HEK293 (cell line): ENCODE results near the gene ACRBP.

Experiments used
- CTCF ChIA-PET: fragments of 350-600 bp; formaldehyde crosslinking; extraction: SDS; loops from one replicate; lab custom pipeline; 2021; ENCODE audit warnings: antibody characterized with exemption; lab: Yijun Ruan, JAX
- POLR2A ChIA-PET: fragments of 300-600 bp; formaldehyde crosslinking; extraction: SDS; loops from one replicate; lab custom pipeline; 2020; ENCODE audit warnings: antibody characterized with exemption, inconsistent platforms; lab: Yijun Ruan, JAX
- H3K27ac ChIP-seq: fragments of 200-500 bp; sonication (Bioruptor generic); 2 replicates; pipeline ENCODE4 v1.5.1; 2014; ENCODE audit warnings: low read depth, low read length, control low read depth, inconsistent platforms; ENCODE audit errors: extremely low read depth
- H3K36me3 ChIP-seq, 2 experiments: fragments of 200-500 bp in 1 of 2; sonication (Bioruptor generic) in 1 of 2; 1 replicate in 1 of 2; 2 replicates in 1 of 2; pipeline ENCODE4 v1.5.1; 2014 to 2017; ENCODE audit warnings: inconsistent platforms in 2 of 2, low read length in 2 of 2; ENCODE audit not compliant: control insufficient read depth in 2 of 2, insufficient read depth in 1 of 2
- H3K4me1 ChIP-seq: fragments of 200-500 bp; sonication (Bioruptor generic); 2 replicates; pipeline ENCODE4 v1.5.1; 2014; ENCODE audit warnings: mild to moderate bottlenecking, low read length, inconsistent platforms; ENCODE audit not compliant: control insufficient read depth, insufficient read depth
- H3K4me3 ChIP-seq: 2 replicates; pipeline ENCODE4 v1.5.1; 2011; ENCODE audit warnings: low read depth, mild to moderate bottlenecking, control low read depth, low read length, moderate library complexity
- H3K9me3 ChIP-seq: fragments of 200-500 bp; sonication (Bioruptor generic); 2 replicates; pipeline ENCODE4 v1.5.1; 2014; ENCODE audit warnings: low read depth, low read length, inconsistent platforms; ENCODE audit not compliant: control insufficient read depth, insufficient read depth
- AEBP2 ChIP-seq: fragments of 450-650 bp; formaldehyde crosslinking; IDR thresholded peaks from 2 replicates; pipeline ENCODE4 v1.5.1; 2016; ENCODE audit warnings: missing biosample characterization, missing genetic modification characterization, borderline replicate concordance
- BCL11A ChIP-seq: fragments of 450-650 bp; formaldehyde crosslinking; IDR thresholded peaks from 2 replicates; pipeline ENCODE4 v1.5.1; 2016; ENCODE audit warnings: low read depth, missing biosample characterization, missing genetic modification characterization
- GLIS2 ChIP-seq: fragments of 450-650 bp; formaldehyde crosslinking; IDR thresholded peaks from 2 replicates; pipeline ENCODE4 v1.5.1; 2016; ENCODE audit warnings: missing biosample characterization, missing genetic modification characterization
- MEIS1 ChIP-seq: sonication (generic); formaldehyde crosslinking; IDR thresholded peaks from 2 replicates; pipeline ENCODE4 v1.8.1; 2022; ENCODE audit warnings: missing genetic modification reagents, mild to moderate bottlenecking, borderline replicate concordance
- SP2 ChIP-seq: fragments of 450-650 bp; formaldehyde crosslinking; IDR thresholded peaks from 2 replicates; pipeline ENCODE4 v1.5.1; 2016; ENCODE audit warnings: missing biosample characterization, missing genetic modification characterization
- WT1 ChIP-seq: fragments of 450-650 bp; formaldehyde crosslinking; IDR thresholded peaks from 2 replicates; pipeline ENCODE4 v1.5.1; 2016; ENCODE audit warnings: missing biosample characterization, missing genetic modification characterization
- ZBTB11 ChIP-seq: fragments of 450-650 bp; formaldehyde crosslinking; conservative IDR thresholded peaks from 2 replicates; pipeline ENCODE4 v1.5.1; 2016; ENCODE audit warnings: low read depth, missing biosample characterization, missing genetic modification characterization
- ZEB2 ChIP-seq: fragments of 450-650 bp; formaldehyde crosslinking; IDR thresholded peaks from 2 replicates; pipeline ENCODE4 v1.5.1; 2016; ENCODE audit warnings: missing biosample characterization, missing genetic modification characterization
- ZFHX2 ChIP-seq: fragments of 450-650 bp; formaldehyde crosslinking; conservative IDR thresholded peaks from 2 replicates; pipeline ENCODE4 v1.5.1; 2016; ENCODE audit warnings: missing biosample characterization, missing genetic modification characterization
- ZNF214 ChIP-seq: fragments of 450-650 bp; formaldehyde crosslinking; IDR thresholded peaks from 2 replicates; pipeline ENCODE4 v1.5.1; 2017; ENCODE audit warnings: missing biosample characterization, mild to moderate bottlenecking, missing genetic modification characterization, borderline replicate concordance
- ZNF488 ChIP-seq: fragments of 450-650 bp; formaldehyde crosslinking; IDR thresholded peaks from 2 replicates; pipeline ENCODE4 v1.5.1; 2016; ENCODE audit warnings: missing biosample characterization, missing genetic modification characterization
- ZNF677 ChIP-seq: fragments of 450-650 bp; IDR thresholded peaks from 2 replicates; pipeline ENCODE4 v1.5.0; 2018; ENCODE audit warnings: missing biosample characterization, mild to moderate bottlenecking, missing genetic modification characterization, moderate library complexity
- ZSCAN4 ChIP-seq: fragments of 450-650 bp; formaldehyde crosslinking; IDR thresholded peaks from 2 replicates; pipeline ENCODE4 v1.5.1; 2017; ENCODE audit warnings: missing biosample characterization, missing genetic modification characterization
- TF ChIP-seq, protein P1 (sequence below): fragments of 450-650 bp; formaldehyde crosslinking; IDR thresholded peaks from 2 replicates; pipeline ENCODE4 v1.5.1; 2016; ENCODE audit warnings: missing biosample characterization, missing genetic modification characterization, low read depth
- TF ChIP-seq, protein P2 (sequence below): fragments of 450-650 bp; IDR thresholded peaks from 2 replicates; pipeline ENCODE4 v1.5.1; 2018; ENCODE audit warnings: missing biosample characterization, mild to moderate bottlenecking, missing genetic modification characterization
- TF ChIP-seq, protein P3 (sequence below): fragments of 450-650 bp; formaldehyde crosslinking; IDR thresholded peaks from 2 replicates; pipeline ENCODE4 v1.5.1; 2016; ENCODE audit warnings: missing biosample characterization, missing genetic modification characterization, borderline replicate concordance

The ACRBP gene

DNA sequence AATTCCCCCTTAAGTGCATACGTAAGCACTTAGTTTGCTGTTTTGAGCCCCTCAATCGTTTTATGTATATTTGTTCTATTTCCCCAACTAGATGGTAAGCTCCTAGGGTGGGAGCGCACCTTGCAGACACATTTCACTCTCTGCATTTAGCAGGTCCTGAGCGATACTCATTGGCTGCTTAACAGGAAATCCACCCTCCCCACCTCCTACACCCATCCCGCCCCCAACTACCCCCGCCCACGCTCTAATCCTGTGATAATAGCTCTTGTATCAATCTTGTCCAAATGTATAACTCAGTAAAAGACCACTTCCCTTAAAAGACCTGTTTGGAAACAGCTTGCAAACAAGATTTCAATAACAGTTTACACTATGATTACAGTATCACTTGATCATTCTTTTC is 19.6 kb downstream of the ACRBP start:
- no peaks in the 10 kb centered on the region for H3K36me3 ChIP-seq
- H3K9me3 ChIP-seq: no peaks in the 10 kb centered on the region
- no peak overlapping the region for H3K4me3 ChIP-seq
- no peaks in the 10 kb centered on the region for H3K4me1 ChIP-seq
- no peak overlapping the region for H3K27ac ChIP-seq
- ChIA-PET CTCF (interaction anchor here (1.7 kb wide), 1 partner anchor 13 kb away, joined by 4 read pairs; no protein-coding TSS in a partner anchor), POLR2A (interaction anchor here (0.6 to 1.1 kb wide), 3 partner anchors 8 to 69 kb away, joined by 3 to 12 read pairs (median 5); partner anchors contain the start of gene LPAR5)
- TF ChIP-seq MEIS1 (CRISPR knock-in tag) (no peak), ZFHX2 (tag by site-specific recombination) (peak; percentile 42; the same call in 1 of the 2 replicates), SP2 (tag by site-specific recombination) (peak; percentile 27)

GRCh38 chr12:6626654-6627283 is 20.5 kb downstream of the ACRBP start:
- H3K9me3 ChIP-seq: no peaks in the 10 kb centered on the region
- TF ChIP-seq WT1 (tag by site-specific recombination): no peak
- TF ChIP-seq, protein P1, sequence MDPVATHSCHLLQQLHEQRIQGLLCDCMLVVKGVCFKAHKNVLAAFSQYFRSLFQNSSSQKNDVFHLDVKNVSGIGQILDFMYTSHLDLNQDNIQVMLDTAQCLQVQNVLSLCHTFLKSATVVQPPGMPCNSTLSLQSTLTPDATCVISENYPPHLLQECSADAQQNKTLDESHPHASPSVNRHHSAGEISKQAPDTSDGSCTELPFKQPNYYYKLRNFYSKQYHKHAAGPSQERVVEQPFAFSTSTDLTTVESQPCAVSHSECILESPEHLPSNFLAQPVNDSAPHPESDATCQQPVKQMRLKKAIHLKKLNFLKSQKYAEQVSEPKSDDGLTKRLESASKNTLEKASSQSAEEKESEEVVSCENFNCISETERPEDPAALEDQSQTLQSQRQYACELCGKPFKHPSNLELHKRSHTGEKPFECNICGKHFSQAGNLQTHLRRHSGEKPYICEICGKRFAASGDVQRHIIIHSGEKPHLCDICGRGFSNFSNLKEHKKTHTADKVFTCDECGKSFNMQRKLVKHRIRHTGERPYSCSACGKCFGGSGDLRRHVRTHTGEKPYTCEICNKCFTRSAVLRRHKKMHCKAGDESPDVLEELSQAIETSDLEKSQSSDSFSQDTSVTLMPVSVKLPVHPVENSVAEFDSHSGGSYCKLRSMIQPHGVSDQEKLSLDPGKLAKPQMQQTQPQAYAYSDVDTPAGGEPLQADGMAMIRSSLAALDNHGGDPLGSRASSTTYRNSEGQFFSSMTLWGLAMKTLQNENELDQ (tag by site-specific recombination): no peak
- TF ChIP-seq, protein P2, sequence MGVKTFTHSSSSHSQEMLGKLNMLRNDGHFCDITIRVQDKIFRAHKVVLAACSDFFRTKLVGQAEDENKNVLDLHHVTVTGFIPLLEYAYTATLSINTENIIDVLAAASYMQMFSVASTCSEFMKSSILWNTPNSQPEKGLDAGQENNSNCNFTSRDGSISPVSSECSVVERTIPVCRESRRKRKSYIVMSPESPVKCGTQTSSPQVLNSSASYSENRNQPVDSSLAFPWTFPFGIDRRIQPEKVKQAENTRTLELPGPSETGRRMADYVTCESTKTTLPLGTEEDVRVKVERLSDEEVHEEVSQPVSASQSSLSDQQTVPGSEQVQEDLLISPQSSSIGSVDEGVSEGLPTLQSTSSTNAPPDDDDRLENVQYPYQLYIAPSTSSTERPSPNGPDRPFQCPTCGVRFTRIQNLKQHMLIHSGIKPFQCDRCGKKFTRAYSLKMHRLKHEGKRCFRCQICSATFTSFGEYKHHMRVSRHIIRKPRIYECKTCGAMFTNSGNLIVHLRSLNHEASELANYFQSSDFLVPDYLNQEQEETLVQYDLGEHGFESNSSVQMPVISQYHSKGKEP: no peak
- TF ChIP-seq ZNF488 (tag by site-specific recombination): no peak
- no peak for TF ChIP-seq GLIS2 (tag by site-specific recombination)
- no peak for TF ChIP-seq ZSCAN4 (tag by site-specific recombination)
- TF ChIP-seq BCL11A (tag by site-specific recombination): no peak
- no peak for TF ChIP-seq ZBTB11 (tag by site-specific recombination)
- no peak for TF ChIP-seq AEBP2 (tag by site-specific recombination)
- TF ChIP-seq ZNF677 (tag by site-specific recombination): no peak
- no peak for TF ChIP-seq ZNF214
- no peak for TF ChIP-seq ZEB2
- TF ChIP-seq, protein P3, sequence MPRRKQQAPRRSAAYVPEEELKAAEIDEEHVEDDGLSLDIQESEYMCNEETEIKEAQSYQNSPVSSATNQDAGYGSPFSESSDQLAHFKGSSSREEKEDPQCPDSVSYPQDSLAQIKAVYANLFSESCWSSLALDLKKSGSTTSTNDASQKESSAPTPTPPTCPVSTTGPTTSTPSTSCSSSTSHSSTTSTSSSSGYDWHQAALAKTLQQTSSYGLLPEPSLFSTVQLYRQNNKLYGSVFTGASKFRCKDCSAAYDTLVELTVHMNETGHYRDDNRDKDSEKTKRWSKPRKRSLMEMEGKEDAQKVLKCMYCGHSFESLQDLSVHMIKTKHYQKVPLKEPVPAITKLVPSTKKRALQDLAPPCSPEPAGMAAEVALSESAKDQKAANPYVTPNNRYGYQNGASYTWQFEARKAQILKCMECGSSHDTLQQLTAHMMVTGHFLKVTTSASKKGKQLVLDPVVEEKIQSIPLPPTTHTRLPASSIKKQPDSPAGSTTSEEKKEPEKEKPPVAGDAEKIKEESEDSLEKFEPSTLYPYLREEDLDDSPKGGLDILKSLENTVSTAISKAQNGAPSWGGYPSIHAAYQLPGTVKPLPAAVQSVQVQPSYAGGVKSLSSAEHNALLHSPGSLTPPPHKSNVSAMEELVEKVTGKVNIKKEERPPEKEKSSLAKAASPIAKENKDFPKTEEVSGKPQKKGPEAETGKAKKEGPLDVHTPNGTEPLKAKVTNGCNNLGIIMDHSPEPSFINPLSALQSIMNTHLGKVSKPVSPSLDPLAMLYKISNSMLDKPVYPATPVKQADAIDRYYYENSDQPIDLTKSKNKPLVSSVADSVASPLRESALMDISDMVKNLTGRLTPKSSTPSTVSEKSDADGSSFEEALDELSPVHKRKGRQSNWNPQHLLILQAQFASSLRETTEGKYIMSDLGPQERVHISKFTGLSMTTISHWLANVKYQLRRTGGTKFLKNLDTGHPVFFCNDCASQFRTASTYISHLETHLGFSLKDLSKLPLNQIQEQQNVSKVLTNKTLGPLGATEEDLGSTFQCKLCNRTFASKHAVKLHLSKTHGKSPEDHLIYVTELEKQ: no peak
- TF ChIP-seq, all 188 proteins: peak for 0
- no peaks in the 10 kb centered on the region for H3K4me1 ChIP-seq
- no peaks in the 10 kb centered on the region for H3K36me3 ChIP-seq
- ChIA-PET POLR2A (interaction anchor here (1.1 kb wide), 1 partner anchor 9 kb away, joined by 3 read pairs; the partner anchor contains the start of gene LPAR5), CTCF (no interaction called here)
- H3K4me3 ChIP-seq: no peak overlapping the region
- H3K27ac ChIP-seq: no peak overlapping the region
